ENCODE data around the gene PDF. TPM values are rescaled to one million over a fixed set of nuclear protein-coding genes. Genes with fewer than 3 reads are reported as not detected.
A peak's percentile ranks its signal among the peaks of the same experiment; 100 is the strongest.
"Not testable (repeated sequence)": the region's sequence is repeated elsewhere in the genome, so short reads cannot be mapped to it uniquely, and the experiment has no call there.

Gene PDF
- polyA plus RNA-seq (ENCODE audit: insufficient read length in 4 of 4), result 1 to 10 TPM; 3.0 to 7.7 (median 3.5) TPM

DNA sequence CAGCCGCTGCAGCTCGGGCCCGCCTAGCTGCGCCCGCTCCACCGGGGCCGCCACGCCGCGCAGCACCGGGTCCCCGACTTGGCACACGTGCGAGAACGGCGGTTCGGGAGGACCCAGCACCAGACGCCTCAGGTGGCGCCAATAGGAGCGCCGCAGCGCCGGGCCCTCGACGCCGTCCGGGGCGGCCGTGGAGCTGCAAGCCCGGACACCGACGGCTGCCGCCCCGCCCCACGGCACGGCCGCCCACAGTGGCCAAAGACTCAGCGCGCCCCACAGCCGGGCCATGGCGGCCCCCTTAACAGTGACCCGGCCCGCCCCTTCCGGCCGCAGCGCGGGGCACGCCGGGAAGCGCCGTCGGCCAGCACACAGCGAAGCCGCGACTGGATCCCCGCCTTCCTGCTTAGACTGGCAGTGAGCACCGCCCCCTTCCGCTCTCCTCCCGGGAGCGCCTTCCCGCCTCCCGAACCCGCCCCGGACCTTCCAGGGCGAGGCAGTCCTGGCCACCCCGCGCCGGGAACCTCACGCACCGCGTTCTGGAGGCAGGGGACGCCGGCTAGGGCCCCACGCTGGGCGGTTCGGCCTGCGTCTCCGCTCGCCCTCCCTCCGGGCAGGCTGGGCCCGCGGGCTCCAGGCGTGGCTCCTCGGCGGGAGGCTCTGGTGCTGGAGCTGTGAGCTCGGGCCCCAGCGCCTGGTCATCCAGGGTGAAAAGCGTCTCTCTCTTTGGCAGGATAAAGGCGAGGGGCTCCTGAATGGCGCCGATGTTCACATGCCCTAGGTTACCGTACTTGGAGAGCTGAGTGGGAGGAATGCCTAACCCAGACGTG is at the start of gene PDF:
Gene PDF, minus strand, starts transcription at position 303 of the 824 bp plus-strand sequence. Its CDS starts 18 bp downstream, at position 285.
- DNase-seq (ENCODE audit: low read depth in 4 of 4, low spot score in 3 of 4), result peak; percentile 83 to 86 (median 85)

DNA sequence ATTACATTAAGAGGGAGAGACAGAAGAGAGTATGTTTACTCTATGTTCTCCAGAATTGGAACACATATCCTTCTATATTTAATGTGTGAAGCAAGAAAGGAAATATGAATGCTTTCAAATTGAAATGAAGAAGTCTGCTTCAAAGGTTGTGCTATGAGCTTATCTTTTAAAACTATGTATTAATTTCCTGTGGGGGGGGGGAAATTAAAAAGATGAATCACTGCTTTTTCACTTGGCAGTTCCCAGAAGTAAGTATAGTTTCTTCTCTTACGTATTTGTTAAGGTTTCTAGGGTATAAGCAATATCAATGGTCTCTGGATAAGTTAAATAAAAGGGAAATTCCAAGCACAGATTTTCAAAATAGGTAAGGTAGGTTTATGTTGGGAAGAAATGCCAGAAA is 48.4 kb upstream of the PDF start:
- DNase-seq (ENCODE audit: low read depth in 4 of 4, low spot score in 3 of 4), result no peak

DNA sequence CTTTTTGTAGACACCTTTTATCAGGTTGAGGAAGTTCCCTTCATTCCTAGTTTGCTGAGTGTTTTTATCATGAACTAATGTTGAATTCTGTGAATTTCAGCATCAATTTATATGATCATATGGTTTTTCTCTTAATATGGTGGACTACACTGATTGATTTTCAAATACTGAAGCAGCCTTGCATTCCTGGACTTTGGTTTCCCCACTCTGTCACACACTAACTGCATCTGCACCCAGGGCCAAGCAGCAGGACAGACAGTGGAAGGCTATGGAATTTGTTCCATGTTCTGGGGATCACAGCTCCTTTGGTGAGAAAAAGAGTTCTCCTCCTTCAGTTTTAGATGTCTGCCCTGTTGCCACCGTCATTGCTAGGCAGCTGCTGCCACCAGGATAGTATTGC is 47.6 kb upstream of the PDF start:
- DNase-seq (ENCODE audit: low read depth in 4 of 4, low spot score in 3 of 4), result no peak

DNA sequence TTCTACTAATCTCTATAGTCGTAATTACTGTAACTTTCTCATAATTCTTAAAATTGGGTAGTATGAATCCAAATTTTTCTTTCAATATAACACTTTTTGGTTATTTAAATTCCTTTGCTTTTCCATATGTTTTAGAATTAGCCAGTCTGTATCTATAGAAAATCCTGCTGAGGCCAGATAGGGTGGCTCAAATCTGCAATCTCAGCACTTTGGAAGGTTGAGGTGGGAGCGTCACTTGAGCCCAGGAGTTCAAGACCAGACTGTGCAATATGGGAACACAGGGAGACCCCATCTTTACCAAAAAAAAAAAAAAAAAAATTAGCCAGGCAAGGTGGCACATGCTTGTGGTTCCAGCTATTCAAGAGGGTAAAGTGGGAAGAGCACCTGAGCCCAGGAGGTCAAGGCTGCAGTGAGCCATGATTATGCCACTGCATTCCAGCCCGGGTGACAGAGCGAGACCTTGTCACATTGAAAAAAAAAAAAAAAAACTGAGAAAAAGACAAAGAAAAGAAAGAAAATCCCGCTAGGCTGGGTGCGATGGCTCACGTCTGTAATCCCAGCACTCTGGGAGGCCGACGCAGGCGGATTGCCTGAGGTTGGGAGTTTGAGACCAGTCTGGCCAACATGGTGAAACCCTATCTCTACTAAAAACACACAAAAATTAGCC is 46.1 kb upstream of the PDF start:
- no peak for DNase-seq (ENCODE audit: low read depth in 4 of 4, low spot score in 3 of 4)

DNA sequence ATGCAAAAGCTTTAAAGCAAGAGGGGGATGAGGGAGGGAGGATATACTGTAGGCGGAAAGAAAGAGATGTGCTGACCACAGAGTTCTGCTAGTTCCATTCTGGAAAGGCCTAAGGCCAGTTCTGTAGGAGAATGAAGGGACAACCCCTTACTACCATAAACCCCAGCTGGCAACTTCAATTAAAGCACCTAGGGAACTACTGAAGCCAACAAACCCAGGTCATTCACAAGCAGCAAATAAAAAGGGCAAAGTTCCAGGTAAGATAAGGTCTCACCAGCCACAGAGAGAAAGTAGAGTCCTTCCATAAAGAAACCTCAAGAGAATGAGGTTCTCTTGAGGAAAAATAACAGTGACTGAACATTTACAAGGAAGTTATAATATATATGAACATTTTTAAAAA is 42.6 kb upstream of the PDF start:
- no peak for DNase-seq (ENCODE audit: low read depth in 4 of 4, low spot score in 3 of 4)

DNA sequence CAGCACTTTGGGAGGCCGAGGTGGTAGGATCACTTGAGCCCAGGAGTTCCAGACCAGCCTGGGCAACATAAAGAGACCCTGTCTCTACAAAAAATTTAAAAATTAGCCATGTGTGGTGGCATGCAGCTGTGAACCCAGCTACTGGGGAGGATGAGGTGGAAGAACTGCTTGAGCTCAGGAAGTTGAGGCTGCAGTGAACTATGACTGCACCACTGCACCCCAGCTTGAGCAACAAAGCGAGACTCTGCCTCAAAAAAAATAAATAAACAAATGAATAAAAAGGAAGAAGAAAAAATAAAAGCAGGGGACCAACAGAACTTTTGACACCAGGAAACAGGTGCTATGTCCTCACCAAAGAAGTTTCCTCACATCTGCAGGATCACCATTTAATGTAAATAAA is 41.2 kb upstream of the PDF start:
- DNase-seq (ENCODE audit: low read depth in 4 of 4, low spot score in 3 of 4), result no peak

GRCh38 chr16:69368866-69369265 is 38.5 kb upstream of the PDF start:
- DNase-seq (ENCODE audit: low read depth in 4 of 4, low spot score in 3 of 4), result no peak

DNA sequence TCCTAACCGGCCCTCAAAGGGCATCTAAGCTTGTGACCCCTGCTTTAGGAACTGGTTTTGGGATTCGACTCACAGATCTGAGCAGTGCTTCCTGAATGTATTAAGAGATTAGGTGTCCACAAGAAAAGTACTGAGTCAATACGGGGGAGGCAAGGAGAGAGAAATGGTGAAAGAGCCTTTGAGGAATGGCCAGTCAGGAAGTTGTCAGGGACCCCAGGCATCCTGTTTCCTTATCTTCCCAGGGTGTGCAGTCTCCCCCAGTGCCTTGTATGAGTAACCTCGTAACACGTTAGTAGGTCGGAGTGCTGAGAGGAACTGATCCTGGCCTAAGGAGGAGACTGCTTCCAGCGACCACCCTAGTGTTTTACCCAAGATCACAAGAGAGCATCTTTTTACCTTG is 37.6 kb upstream of the PDF start:
- DNase-seq (ENCODE audit: low read depth in 4 of 4, low spot score in 3 of 4), result no peak

GRCh38 chr16:69366431-69366830 is 36.0 kb upstream of the PDF start:
- DNase-seq (ENCODE audit: low read depth in 4 of 4, low spot score in 3 of 4), result no peak

DNA sequence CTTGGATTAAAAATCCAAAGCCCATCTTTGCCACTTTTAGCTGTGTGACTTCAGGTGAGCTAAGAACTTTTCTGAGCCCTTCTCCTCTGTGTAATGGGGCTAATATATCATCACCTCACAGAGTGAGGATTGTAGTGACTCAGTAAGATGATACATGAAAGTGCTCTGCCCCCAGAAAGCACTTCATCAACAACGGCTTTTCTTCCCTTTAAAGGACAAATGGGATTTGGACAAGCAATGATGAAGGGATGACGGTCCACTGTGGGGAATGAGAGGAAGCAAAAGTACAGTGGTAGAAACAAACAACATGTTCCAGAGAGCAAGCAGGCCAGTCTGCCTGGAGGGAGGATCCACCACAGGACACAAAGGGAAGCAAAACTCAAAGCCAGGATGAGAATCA is 35.5 kb upstream of the PDF start:
- no peak for DNase-seq (ENCODE audit: low read depth in 4 of 4, low spot score in 3 of 4)

DNA sequence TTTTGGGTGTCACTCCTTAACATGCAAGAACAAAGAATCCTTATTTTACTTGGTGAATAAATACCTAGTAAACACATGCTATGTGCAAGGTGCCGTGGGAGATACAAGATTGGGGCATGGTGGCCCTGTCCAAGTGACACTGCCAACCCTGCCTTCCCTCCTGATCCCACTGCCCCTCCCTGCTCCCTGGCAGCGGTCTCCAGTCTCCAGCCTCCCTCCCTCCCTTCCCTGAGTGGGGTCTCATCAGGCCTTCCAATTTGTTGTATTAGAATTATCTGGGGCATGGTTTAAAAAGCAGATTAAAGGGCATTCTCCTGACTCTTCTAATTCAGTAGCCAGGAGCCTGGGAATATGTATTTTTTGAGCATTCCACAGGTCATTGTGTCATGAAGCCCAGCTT is 33.7 kb upstream of the PDF start:
- no peak for DNase-seq (ENCODE audit: low read depth in 4 of 4, low spot score in 3 of 4)

DNA sequence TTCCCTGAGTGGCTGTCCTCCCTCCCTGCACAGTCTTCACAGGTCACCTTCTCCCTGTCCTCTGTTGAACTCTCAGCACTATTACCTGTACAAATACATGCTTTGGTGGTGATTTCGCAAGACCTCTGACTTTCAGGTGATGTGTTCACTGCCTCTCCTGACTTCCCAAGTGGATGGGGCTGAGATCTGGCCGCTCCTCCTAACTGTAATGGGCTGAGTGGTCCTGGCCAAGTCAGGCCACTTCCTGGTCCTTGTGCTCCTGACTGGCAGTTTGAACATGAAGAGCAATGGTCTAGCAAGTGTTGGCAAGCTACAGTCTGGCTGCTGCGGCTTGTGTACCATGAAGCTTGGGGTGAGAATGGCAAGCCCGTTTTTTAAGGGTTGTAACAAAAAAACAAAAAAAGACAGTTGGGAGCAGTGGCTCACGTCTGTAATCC is 32.9 kb upstream of the PDF start:
- no peak for DNase-seq (ENCODE audit: low read depth in 4 of 4, low spot score in 3 of 4)

GRCh38 chr16:69360070-69360469 is 29.7 kb upstream of the PDF start:
- not testable (repeated sequence) for DNase-seq (ENCODE audit: low read depth in 4 of 4, low spot score in 3 of 4)

GRCh38 chr16:69351309-69352027 is 21.1 kb upstream of the PDF start, which contains the start of gene TMED6:
TSS of gene TMED6 (minus strand) at chr16:69351786. CDS start at chr16:69351753, 33 bp downstream.
- DNase-seq (ENCODE audit: low read depth in 4 of 4, low spot score in 3 of 4), result no peak

DNA sequence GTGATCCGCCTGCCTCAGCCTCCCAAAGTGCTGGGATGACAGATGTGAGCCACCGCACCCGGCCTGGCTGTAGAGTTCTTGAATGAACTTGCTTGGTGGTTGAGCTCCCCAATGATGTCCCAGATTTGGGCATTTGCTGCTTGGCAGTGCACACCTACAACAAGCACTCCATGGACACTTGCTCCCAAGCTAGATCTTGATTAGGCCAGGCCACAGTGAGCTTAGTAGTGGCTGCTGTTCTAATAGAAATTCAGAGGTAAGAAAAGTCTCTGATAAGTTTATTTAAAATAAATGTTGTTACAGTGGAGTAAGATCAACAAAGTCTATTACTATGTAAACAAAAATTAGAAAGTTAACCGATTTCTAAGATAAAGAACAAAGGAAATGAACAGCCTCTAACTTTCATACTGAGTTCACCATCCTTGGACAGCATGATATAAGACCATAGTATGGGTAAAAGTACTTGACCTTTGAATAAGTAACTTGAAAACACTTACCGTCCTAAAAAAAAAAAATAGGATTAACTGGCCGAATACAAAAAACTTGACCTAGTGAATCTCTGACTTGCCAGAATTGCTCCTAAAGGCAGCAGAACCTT is 20.2 kb upstream of the PDF start:
- no peak for DNase-seq (ENCODE audit: low read depth in 4 of 4, low spot score in 3 of 4)

GRCh38 chr16:69349536-69349935 is 19.1 kb upstream of the PDF start:
- no peak for DNase-seq (ENCODE audit: low read depth in 4 of 4, low spot score in 3 of 4)

GRCh38 chr16:69348222-69348621 is 17.8 kb upstream of the PDF start:
- no peak for DNase-seq (ENCODE audit: low read depth in 4 of 4, low spot score in 3 of 4)

DNA sequence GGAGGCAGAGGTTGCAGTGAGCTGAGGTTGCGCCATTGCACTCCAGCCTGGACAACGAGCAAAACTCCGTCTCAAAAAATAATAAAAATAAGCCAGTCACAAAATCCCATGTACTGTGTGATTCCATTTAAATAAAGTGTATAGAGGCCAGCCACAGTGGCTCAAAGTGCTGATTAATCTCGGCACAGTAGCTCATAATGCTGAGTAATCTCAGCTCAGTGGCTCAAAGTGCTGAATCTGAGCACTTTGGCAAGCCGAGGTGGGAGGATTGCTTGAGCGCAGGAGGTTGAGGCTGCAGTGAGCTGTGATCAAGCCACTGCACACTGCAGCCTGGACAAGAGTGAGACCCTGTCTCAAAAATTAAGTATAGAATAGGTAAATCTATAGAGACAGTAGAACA is 16.3 kb upstream of the PDF start:
- DNase-seq (ENCODE audit: low read depth in 4 of 4, low spot score in 3 of 4), result no peak

DNA sequence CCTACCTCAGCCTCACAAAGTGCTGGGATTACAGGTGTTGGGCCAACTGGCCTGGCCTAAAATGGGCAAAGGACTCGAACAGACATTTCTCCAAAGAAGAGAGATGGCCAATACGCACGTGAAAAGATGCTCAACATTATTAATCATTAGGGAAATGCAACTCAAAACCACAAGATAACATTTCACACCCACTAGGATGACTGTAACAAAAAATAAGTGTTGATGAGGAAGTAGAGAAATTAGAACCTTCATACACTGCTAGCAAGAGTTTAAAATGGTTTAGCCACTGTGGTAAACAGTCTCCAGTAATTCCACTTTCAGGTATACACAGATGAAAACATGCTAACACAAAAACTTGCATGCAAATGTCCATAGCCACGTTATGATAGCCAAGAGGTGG is 15.5 kb upstream of the PDF start:
- no peak for DNase-seq (ENCODE audit: low read depth in 4 of 4, low spot score in 3 of 4)

GRCh38 chr16:69344171-69344570 is 13.8 kb upstream of the PDF start:
- DNase-seq (ENCODE audit: low read depth in 4 of 4, low spot score in 3 of 4), result no peak

GRCh38 chr16:69340095-69340644 is 9.8 kb upstream of the PDF start:
- no peak for DNase-seq (ENCODE audit: low read depth in 4 of 4, low spot score in 3 of 4)
